Esophagus squamous epithelium (tissue), 4 donors: ENCODE results near the gene SEC62.

Experiments
- POLR2A ChIP-seq, 4 donors: fragments of 450-650 bp; IDR thresholded peaks; one replicate each; pipeline ENCODE4 v1.6.1; 2017; ENCODE audit warnings: antibody characterized with exemption in 4 of 4, mild to moderate bottlenecking in 4 of 4, moderate library complexity in 3 of 4
- TF ChIP-seq, protein P1 (sequence below), 6 experiments: fragments of 450-650 bp in 4 of 6; fragments of 200-600 bp in 2 of 6; sonication (generic) in 2 of 6; IDR thresholded peaks; one replicate each; pipeline ENCODE4 v1.5.1; 2016 to 2019; ENCODE audit warnings: antibody characterized with exemption in 6 of 6, mild to moderate bottlenecking in 4 of 6, moderate library complexity in 4 of 6

DNA sequence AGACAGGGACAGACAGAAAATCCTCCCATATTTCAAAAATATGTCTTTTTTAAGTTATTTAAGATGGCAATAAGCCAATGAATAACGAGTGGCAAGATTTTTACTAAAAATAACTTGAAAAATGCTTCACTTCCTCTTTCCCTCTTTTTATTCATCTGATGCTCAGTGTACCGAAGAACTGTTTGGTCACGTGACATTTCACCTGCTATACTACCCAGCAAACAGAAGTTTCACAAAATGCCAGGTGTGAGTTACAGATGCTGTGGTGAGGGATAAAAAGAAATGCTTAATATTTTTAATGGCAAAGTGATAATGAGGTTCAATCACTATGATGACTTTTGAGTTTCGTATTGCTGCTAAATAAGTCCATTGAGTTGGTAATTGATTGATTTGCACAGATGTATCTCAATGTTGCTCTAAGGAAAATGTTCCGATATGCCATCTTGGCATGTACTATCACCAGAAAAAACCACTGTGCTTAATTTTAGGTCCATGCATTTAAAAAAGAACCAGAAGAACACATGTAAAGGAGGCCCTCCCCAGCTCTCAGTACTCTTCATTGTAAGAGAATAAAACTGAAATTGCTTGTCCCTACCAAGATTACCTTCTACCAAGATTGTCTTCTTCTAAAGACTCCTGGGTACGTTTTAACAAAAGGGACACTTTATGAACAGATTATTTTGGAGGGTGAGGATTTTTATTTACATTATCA, 26.0 kb upstream of the SEC62 start:
- TF ChIP-seq, protein P1, sequence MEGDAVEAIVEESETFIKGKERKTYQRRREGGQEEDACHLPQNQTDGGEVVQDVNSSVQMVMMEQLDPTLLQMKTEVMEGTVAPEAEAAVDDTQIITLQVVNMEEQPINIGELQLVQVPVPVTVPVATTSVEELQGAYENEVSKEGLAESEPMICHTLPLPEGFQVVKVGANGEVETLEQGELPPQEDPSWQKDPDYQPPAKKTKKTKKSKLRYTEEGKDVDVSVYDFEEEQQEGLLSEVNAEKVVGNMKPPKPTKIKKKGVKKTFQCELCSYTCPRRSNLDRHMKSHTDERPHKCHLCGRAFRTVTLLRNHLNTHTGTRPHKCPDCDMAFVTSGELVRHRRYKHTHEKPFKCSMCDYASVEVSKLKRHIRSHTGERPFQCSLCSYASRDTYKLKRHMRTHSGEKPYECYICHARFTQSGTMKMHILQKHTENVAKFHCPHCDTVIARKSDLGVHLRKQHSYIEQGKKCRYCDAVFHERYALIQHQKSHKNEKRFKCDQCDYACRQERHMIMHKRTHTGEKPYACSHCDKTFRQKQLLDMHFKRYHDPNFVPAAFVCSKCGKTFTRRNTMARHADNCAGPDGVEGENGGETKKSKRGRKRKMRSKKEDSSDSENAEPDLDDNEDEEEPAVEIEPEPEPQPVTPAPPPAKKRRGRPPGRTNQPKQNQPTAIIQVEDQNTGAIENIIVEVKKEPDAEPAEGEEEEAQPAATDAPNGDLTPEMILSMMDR (IDR thresholded peaks at IDR 0.05), result no peak
- TF ChIP-seq POLR2A (IDR thresholded peaks at IDR 0.05), result no peak
